Heart left ventricle (tissue), 16 donors: ENCODE data around the gene S1PR3. TPM values are rescaled to one million over a fixed set of nuclear protein-coding genes. Genes with fewer than 3 reads are reported as not detected.

Experiments used
- ATAC-seq, 4 donors: fragments of 200-7000 bp; cut with Tn5 transposase; one replicate each; pipeline ENCODE4 v1.9.1; 2020 to 2022; ENCODE audit warnings: moderate library complexity in 4 of 4, mild to moderate bottlenecking in 3 of 4, moderate number of reproducible peaks in 1 of 4
- DNase-seq, 5 donors: peaks; one replicate each; pipeline ENCODE4 v3.0.0-alpha.2; 2020
- H3K27ac ChIP-seq, 12 donors: fragments of 200-600 bp; sonication (generic) in 4 of 12; one replicate each; pipeline versions ENCODE4 v1.5.0 to v1.8.0; 2016 to 2022; ENCODE audit warnings: mild to moderate bottlenecking in 2 of 12
- H3K27me3 ChIP-seq, 9 donors: fragments of 200-600 bp; sonication (generic) in 2 of 9; one replicate each; pipeline versions ENCODE4 v1.5.1 to v1.8.0; 2016 to 2022; ENCODE audit warnings: mild to moderate bottlenecking in 3 of 9
- H3K36me3 ChIP-seq, 9 donors: fragments of 200-600 bp; sonication (generic) in 2 of 9; one replicate each; pipeline versions ENCODE4 v1.5.0 to v1.8.0; 2018 to 2022; ENCODE audit warnings: mild to moderate bottlenecking in 2 of 9
- H3K4me1 ChIP-seq, 12 donors: fragments of 200-600 bp; sonication (generic) in 4 of 12; one replicate each; pipeline versions ENCODE4 v1.5.0 to v1.8.0; 2016 to 2022; ENCODE audit warnings: mild to moderate bottlenecking in 3 of 12
- H3K4me3 ChIP-seq, 12 donors: fragments of 200-600 bp; sonication (generic) in 4 of 12; one replicate each; pipeline versions ENCODE4 v1.5.0 to v1.8.0; 2017 to 2022; ENCODE audit warnings: mild to moderate bottlenecking in 9 of 12, moderate library complexity in 4 of 12
- H3K9me3 ChIP-seq, 12 donors: fragments of 200-600 bp; sonication (generic) in 4 of 12; one replicate each; pipeline versions ENCODE4 v1.5.0 to v1.8.0; 2016 to 2022; ENCODE audit warnings: mild to moderate bottlenecking in 1 of 12
- CTCF ChIP-seq, 12 donors: fragments of 200-600 bp; sonication (generic) in 4 of 12; IDR thresholded peaks; one replicate each; pipeline versions ENCODE4 v1.5.0 to v1.8.0; 2018 to 2022; ENCODE audit warnings: antibody characterized with exemption in 12 of 12, mild to moderate bottlenecking in 5 of 12
- POLR2A ChIP-seq, 2 donors: fragments of 450-650 bp; IDR thresholded peaks; one replicate each; pipeline ENCODE4 v1.6.1; 2017; ENCODE audit warnings: antibody characterized with exemption in 2 of 2, mild to moderate bottlenecking in 2 of 2, moderate library complexity in 2 of 2
- WGBS, 4 donors: extraction: QIAGEN DNeasy Blood & Tissue Kit in 2 of 4; methylation state at CpG; one replicate each; pipeline versions ENCODE4 v1.1.5 to v1.1.7; 2013 to 2018; 5-methylcytosine and 5-hydroxymethylcytosine counted together
- intact Hi-C, 10 donors: fragments of 100-400 bp; cut with DNase I; formaldehyde crosslinking; loops; one replicate each; pipeline versions ENCODE4 v1.11.1 to v1.14.2; 2022
- polyA plus RNA-seq, 2 donors: library from polyadenylated mRNA; stranded (reverse); fragments of 200-250 nt; gene quantifications; one replicate each; pipeline ENCODE4 v1.2.3, GENCODE V29; 2013
- total RNA-seq, 9 donors: library from RNA; depleted of rRNA in 2 of 9; stranded (reverse); fragments of >200 nt in 2 of 9; fragmentation: NEBNext Ultra II Directional in 3 of 9; extraction: Animal tissue kit (Norgen Biotek cat#: 25700) in 3 of 9; gene quantifications; one replicate each; pipeline versions ENCODE4 v1.1.0 to v1.2.4, GENCODE V29; 2016 to 2023
- donor health status: ischemic (EF 13 %, LVEDD 7.1; RV severe dilation, severe dysfunction).
- donor health status: healthy with polysubstance abuse.
- donor health status: DM: no; HTN: yes; CAD: no.
- donor health status: DM: no; HTN: no; CAD: no.
- donor health status: ischemic (EF 25% LVEDD 6.9; RV normal size, moderate dysfunction).
- donor health status: ischemic (EF 25% LVEDD 5.7; RV mildly dilated, moderate dysfunction).
- donor health status: healthy.
- donor health status: DM: yes; HTN: yes; CAD: no.
- donor health status: ischemic (EF 35%, LVEDD 5.7; RV mildly dilated, moderate dysfunction).
- donor health status: nonischemic (EF 11% LVEDD 7.7; RV severe dilation, severe dysfunction).
- donor health status: DM: yes; HTN: yes; CAD: no.
- donor health status: PGD.
- donor health status: ischemic (EF 29% LVEDD 5.4; RV normal size, mild dysfunction).
- donor health status: nonischemic (EF 23%, LVEDD 6.1; RV moderate dilation, normal function).

S1PR3 gene
- total and polyA plus RNA-seq, 11 donors, result 7.4 to 50.3 (median 29.5) TPM

GRCh38 chr9:89036891-89037290 lies 45.6 kb downstream of the S1PR3 start:
- no peak for ATAC-seq
- H3K27me3 ChIP-seq, result no peaks in the 10 kb centered on the region

GRCh38 chr9:89037346-89037745 lies 46.1 kb downstream of the S1PR3 start:
- 70 to 80% (median 76%) methylated on average over 4 of the region's 4 CpGs for WGBS, 4 donors
- no peak for ATAC-seq
- Histone ChIP-seq H3K27me3 (no peaks in the 10 kb centered on the region), H3K27ac (no peak overlapping the region), H3K4me3 (no peak overlapping the region), H3K36me3 (no peaks in the 10 kb centered on the region), H3K4me1 (peaks cover 0 to 23% (median 2%) of the 10 kb centered on the region in 12 donors), H3K9me3 (no peaks in the 10 kb centered on the region)
- no peak for TF ChIP-seq CTCF (IDR thresholded peaks at IDR 0.05)
- no peak for TF ChIP-seq POLR2A (IDR thresholded peaks at IDR 0.05)
- no peak for DNase-seq
- intact Hi-C loops, result no loop called here

More at GRCh38 chr9:89036891-89037290, 45.6 kb downstream of the S1PR3 start:
- intact Hi-C loops, result no loop called here
- Histone ChIP-seq H3K4me1 (peaks cover 0 to 23% (median 2%) of the 10 kb centered on the region in 12 donors), H3K27ac (peak overlapping the region in 1 of 12 donors; percentile 49), H3K9me3 (no peaks in the 10 kb centered on the region), H3K4me3 (peak overlapping the region in 2 of 12 donors; percentile 3 to 22), H3K36me3 (no peaks in the 10 kb centered on the region)
- WGBS, 4 donors, result 75 to 87% (median 81%) methylated on average over 3 of the region's 3 CpGs
- DNase-seq, result peak in 1 of 5 donors; percentile 35
- no peak for TF ChIP-seq POLR2A (IDR thresholded peaks at IDR 0.05)
- TF ChIP-seq CTCF (IDR thresholded peaks at IDR 0.05), result no peak

- WGBS, 4 donors, result 83 to 91% (median 90%) methylated on average over 9 of the region's 9 CpGs
- no peak overlapping the region for H3K4me3 ChIP-seq
- intact Hi-C loops, result no loop called here
- ATAC-seq (no peak), DNase-seq (no peak)
- H3K4me1 ChIP-seq, result peaks cover 0 to 23% (median 2%) of the 10 kb centered on the region in 12 donors
- no peaks in the 10 kb centered on the region for H3K36me3 ChIP-seq
- no peak for TF ChIP-seq CTCF (IDR thresholded peaks at IDR 0.05)
- TF ChIP-seq POLR2A (IDR thresholded peaks at IDR 0.05), result no peak
- H3K9me3 ChIP-seq, result no peaks in the 10 kb centered on the region
- no peaks in the 10 kb centered on the region for H3K27me3 ChIP-seq
- H3K27ac ChIP-seq, result no peak overlapping the region
These were observed 46.6 kb downstream of the S1PR3 start for GRCh38 chr9:89037891-89038290.

GRCh38 chr9:89038382-89039103 lies 47.3 kb downstream of the S1PR3 start:
- no peaks in the 10 kb centered on the region for H3K36me3 ChIP-seq
- H3K27ac ChIP-seq, result no peak overlapping the region
- TF ChIP-seq CTCF (IDR thresholded peaks at IDR 0.05) (no peak), POLR2A (IDR thresholded peaks at IDR 0.05) (no peak)
- no peak overlapping the region for H3K4me3 ChIP-seq
- peak in 2 of 5 donors; percentile 56 to 59 for DNase-seq
- ATAC-seq, result peak in 3 of 4 donors; percentile 77 to 92 (median 81)
- H3K4me1 ChIP-seq, result peaks cover 0 to 23% (median 2%) of the 10 kb centered on the region in 12 donors
- WGBS, 4 donors, result 67 to 79% (median 74%) methylated on average over 5 of the region's 5 CpGs
- no peaks in the 10 kb centered on the region for H3K27me3 ChIP-seq
- H3K9me3 ChIP-seq, result no peaks in the 10 kb centered on the region
- intact Hi-C loops, result no loop called here
